Large intestine (tissue), 3 donors: ENCODE results near the gene ITGA2B. TPM values are rescaled to one million over a fixed set of nuclear protein-coding genes. Genes with fewer than 3 reads are reported as not detected.
A peak's percentile ranks its signal among the peaks of the same experiment; 100 is the strongest.
"Not testable (repeated sequence)": the region's sequence is repeated elsewhere in the genome, so short reads cannot be mapped to it uniquely, and the experiment has no call there.

Source experiments
- DNase-seq, 2 donors: peaks; one replicate each; pipeline versions ENCODE4 v3.0.0 to v3.0.0-alpha.2; 2013
- H3K27ac ChIP-seq: one replicate; pipeline ENCODE4 v1.5.1; 2013; ENCODE audit warnings: low read length
- H3K27me3 ChIP-seq: 2 replicates; pipeline ENCODE4 v1.6.1; 2013; ENCODE audit warnings: low read length; ENCODE audit not compliant: control insufficient read depth, insufficient read depth
- H3K36me3 ChIP-seq: 2 replicates; pipeline ENCODE4 v1.6.1; 2013; ENCODE audit warnings: low read length; ENCODE audit not compliant: control insufficient read depth, insufficient read depth
- H3K4me1 ChIP-seq: one replicate; pipeline ENCODE4 v1.6.1; 2013; ENCODE audit warnings: low read length; ENCODE audit not compliant: control insufficient read depth, insufficient read depth
- H3K4me3 ChIP-seq: one replicate; pipeline ENCODE4 v1.5.1; 2013; ENCODE audit warnings: low read length
- H3K9me3 ChIP-seq: one replicate; pipeline ENCODE4 v1.6.1; 2013; ENCODE audit warnings: mild to moderate bottlenecking, low read depth, low read length, moderate library complexity; ENCODE audit not compliant: control insufficient read depth
- WGBS: methylation state at CpG from one replicate; pipeline ENCODE4 v1.1.5; 2013; ENCODE audit warnings: low lambda C conversion rate; ENCODE audit not compliant: insufficient coverage; 5-methylcytosine and 5-hydroxymethylcytosine counted together
- polyA plus RNA-seq: library from polyadenylated mRNA; unstranded; fragments of 120-200 nt; gene quantifications from one replicate; pipeline ENCODE4 v1.2.1, GENCODE V29; 2013

Gene ITGA2B
- polyA plus RNA-seq, 1 donor, result 1.1 TPM

GRCh38 chr17:44343510-44344209, 45.8 kb downstream of the ITGA2B start:
- WGBS, result 80% methylated on average over 1 of the region's 11 CpGs
- no peak for DNase-seq
- Histone ChIP-seq H3K27ac (no peak overlapping the region), H3K27me3 (no peaks in the 10 kb centered on the region), H3K9me3 (no peaks in the 10 kb centered on the region), H3K4me1 (peaks cover 39% of the 10 kb centered on the region), H3K36me3 (peaks cover 6% of the 10 kb centered on the region), H3K4me3 (no peak overlapping the region)

GRCh38 chr17:44340553-44340952, 48.9 kb downstream of the ITGA2B start:
- H3K9me3 ChIP-seq, H3K27me3 ChIP-seq, H3K4me3 ChIP-seq, H3K36me3 ChIP-seq: not testable (repeated sequence)
- DNase-seq, result peak in 1 of 2 donors; percentile 75
- no CpG with 5 or more reads among the region's 5 CpGs for WGBS
- Histone ChIP-seq H3K27ac (peak overlapping the region; percentile 74), H3K4me1 (peaks cover 39% of the 10 kb centered on the region)

GRCh38 chr17:44338702-44339101, 50.7 kb downstream of the ITGA2B start:
- peak; percentile 91 to 94 for DNase-seq
- Histone ChIP-seq H3K4me3 (no peak overlapping the region), H3K4me1 (peaks cover 40% of the 10 kb centered on the region), H3K36me3 (no peaks in the 10 kb centered on the region), H3K27ac (peak overlapping the region; percentile 98), H3K27me3 (no peaks in the 10 kb centered on the region), H3K9me3 (no peaks in the 10 kb centered on the region)
- no CpG with 5 or more reads among the region's 6 CpGs for WGBS

- no peak for DNase-seq
- no CpG with 5 or more reads among the region's 5 CpGs for WGBS
- Histone ChIP-seq H3K4me3 (no peak overlapping the region), H3K9me3 (no peaks in the 10 kb centered on the region), H3K36me3 (no peaks in the 10 kb centered on the region), H3K4me1 (peaks cover 34% of the 10 kb centered on the region), H3K27me3 (no peaks in the 10 kb centered on the region), H3K27ac (no peak overlapping the region)
These were observed 53.5 kb downstream of the ITGA2B start for GRCh38 chr17:44335968-44336367.

GRCh38 chr17:44335564-44335963, 53.9 kb downstream of the ITGA2B start:
- Histone ChIP-seq H3K27me3 (no peaks in the 10 kb centered on the region), H3K36me3 (no peaks in the 10 kb centered on the region), H3K9me3 (no peaks in the 10 kb centered on the region), H3K27ac (no peak overlapping the region), H3K4me3 (no peak overlapping the region), H3K4me1 (peaks cover 33% of the 10 kb centered on the region)
- DNase-seq, result no peak
- no CpG with 5 or more reads among the region's 3 CpGs for WGBS

- no CpG with 5 or more reads among the region's 3 CpGs for WGBS
These were observed 54.7 kb downstream of the ITGA2B start for GRCh38 chr17:44334727-44335126.

GRCh38 chr17:44334315-44334714, 55.1 kb downstream of the ITGA2B start:
- H3K4me3 ChIP-seq, result no peak overlapping the region
- no CpG with 5 or more reads among the region's 2 CpGs for WGBS
- no peaks in the 10 kb centered on the region for H3K9me3 ChIP-seq
- DNase-seq, result no peak
- no peaks in the 10 kb centered on the region for H3K27me3 ChIP-seq
- H3K27ac ChIP-seq, result no peak overlapping the region
- H3K36me3 ChIP-seq, result no peaks in the 10 kb centered on the region
- H3K4me1 ChIP-seq, result peaks cover 23% of the 10 kb centered on the region

More at GRCh38 chr17:44334727-44335126, 54.7 kb downstream of the ITGA2B start:
- Histone ChIP-seq H3K27ac (no peak overlapping the region), H3K4me1 (peaks cover 27% of the 10 kb centered on the region), H3K9me3 (no peaks in the 10 kb centered on the region), H3K4me3 (no peak overlapping the region), H3K36me3 (no peaks in the 10 kb centered on the region), H3K27me3 (no peaks in the 10 kb centered on the region)
- peak in 1 of 2 donors; percentile 57 for DNase-seq

- DNase-seq, result peak in 1 of 2 donors; percentile 56
- H3K4me3 ChIP-seq, result no peak overlapping the region
- H3K9me3 ChIP-seq, result no peaks in the 10 kb centered on the region
- no peak overlapping the region for H3K27ac ChIP-seq
- peaks cover 14% of the 10 kb centered on the region for H3K4me1 ChIP-seq
- no CpG with 5 or more reads among the region's 5 CpGs for WGBS
- no peaks in the 10 kb centered on the region for H3K27me3 ChIP-seq
- H3K36me3 ChIP-seq, result no peaks in the 10 kb centered on the region
These were observed 56.1 kb downstream of the ITGA2B start for GRCh38 chr17:44333371-44333770.

- no CpG with 5 or more reads among the region's 7 CpGs for WGBS
- peak; percentile 77 to 84 for DNase-seq
- H3K9me3 ChIP-seq, result no peaks in the 10 kb centered on the region
- no peaks in the 10 kb centered on the region for H3K27me3 ChIP-seq
- H3K4me1 ChIP-seq, result peaks cover 8% of the 10 kb centered on the region
- no peak overlapping the region for H3K27ac ChIP-seq
- H3K4me3 ChIP-seq, result no peak overlapping the region
- H3K36me3 ChIP-seq, result no peaks in the 10 kb centered on the region
These were observed 58.1 kb downstream of the ITGA2B start for GRCh38 chr17:44331249-44331760.

GRCh38 chr17:44330263-44330662, 59.2 kb downstream of the ITGA2B start:
- no CpG with 5 or more reads among the region's 5 CpGs for WGBS
- not testable (repeated sequence) for H3K4me3 ChIP-seq, H3K27ac ChIP-seq, H3K36me3 ChIP-seq, DNase-seq, H3K27me3 ChIP-seq, H3K9me3 ChIP-seq
- peaks cover 12% of the 10 kb centered on the region for H3K4me1 ChIP-seq

- 100% methylated on average over 2 of the region's 7 CpGs for WGBS
- peaks cover 10% of the 10 kb centered on the region for H3K4me1 ChIP-seq
- H3K4me3 ChIP-seq, result not testable (repeated sequence)
These were observed 59.9 kb downstream of the ITGA2B start for GRCh38 chr17:44329516-44329915.

More at GRCh38 chr17:44329516-44329915, 59.9 kb downstream of the ITGA2B start:
- not testable (repeated sequence) for H3K27me3 ChIP-seq, H3K36me3 ChIP-seq, H3K27ac ChIP-seq, H3K9me3 ChIP-seq, DNase-seq
